H9 (cell line): ENCODE measurements around the gene METTL9. TPM values are rescaled to one million over a fixed set of nuclear protein-coding genes. Genes with fewer than 3 reads are reported as not detected.

Experiments used
- DNase-seq: peaks from one replicate; pipeline ENCODE4 v3.0.0-alpha.2; 2017
- H2AFZ ChIP-seq: one replicate; pipeline ENCODE4 v1.6.1; 2013; ENCODE audit warnings: mild to moderate bottlenecking, low read length, control low read depth, moderate library complexity
- H2AK5ac ChIP-seq: 2 replicates; pipeline ENCODE4 v1.6.1; 2013; ENCODE audit warnings: low read length, control low read depth, mixed read lengths; ENCODE audit not compliant: insufficient read length
- H2BK120ac ChIP-seq: one replicate; pipeline ENCODE4 v1.6.1; 2013; ENCODE audit warnings: low read depth, mild to moderate bottlenecking, low read length, control low read depth, inconsistent platforms; ENCODE audit not compliant: poor library complexity, severe bottlenecking
- H2BK12ac ChIP-seq: 2 replicates; pipeline ENCODE4 v1.6.1; 2013; ENCODE audit warnings: low read length, control low read depth, mixed read lengths, low read depth; ENCODE audit not compliant: insufficient read length
- H2BK15ac ChIP-seq: 2 replicates; pipeline ENCODE4 v1.6.1; 2013; ENCODE audit warnings: low read depth, low read length, control low read depth
- H2BK20ac ChIP-seq: one replicate; pipeline ENCODE4 v1.6.1; 2013; ENCODE audit warnings: low read depth, mild to moderate bottlenecking, low read length, control low read depth, inconsistent platforms; ENCODE audit not compliant: poor library complexity, severe bottlenecking
- H2BK5ac ChIP-seq: 2 replicates; pipeline ENCODE4 v1.6.1; 2013; ENCODE audit warnings: low read length, control low read depth, mixed read lengths; ENCODE audit not compliant: insufficient read length
- H3K14ac ChIP-seq: 2 replicates; pipeline ENCODE4 v1.6.1; 2013; ENCODE audit warnings: low read length, control low read depth; ENCODE audit not compliant: insufficient read depth
- H3K18ac ChIP-seq: 2 replicates; pipeline ENCODE4 v1.6.1; 2013; ENCODE audit warnings: low read depth, mild to moderate bottlenecking, mixed read lengths, low read length, control low read depth; ENCODE audit not compliant: insufficient read length
- H3K23ac ChIP-seq: 2 replicates; pipeline ENCODE4 v1.6.1; 2013; ENCODE audit warnings: low read length, control low read depth, mixed read lengths, low read depth; ENCODE audit not compliant: insufficient read length
- H3K23me2 ChIP-seq: 2 replicates; pipeline ENCODE4 v1.6.1; 2013; ENCODE audit warnings: low read depth, mild to moderate bottlenecking, mixed read lengths, low read length, control low read depth; ENCODE audit not compliant: insufficient read length, poor library complexity, severe bottlenecking
- H3K27ac ChIP-seq: 2 replicates; pipeline ENCODE4 v1.5.1; 2013; ENCODE audit warnings: low read length, control low read depth, mixed read lengths, low read depth; ENCODE audit not compliant: insufficient read length
- H3K27me3 ChIP-seq: 2 replicates; pipeline ENCODE4 v1.6.1; 2013; ENCODE audit warnings: low read length, control low read depth, inconsistent platforms; ENCODE audit not compliant: insufficient read depth
- H3K4ac ChIP-seq: 2 replicates; pipeline ENCODE4 v1.6.1; 2013; ENCODE audit warnings: low read depth, mild to moderate bottlenecking, control low read depth, inconsistent platforms, low read length, moderate library complexity
- H3K4me1 ChIP-seq: 2 replicates; pipeline ENCODE4 v1.6.1; 2013; ENCODE audit warnings: low read length, control low read depth, inconsistent platforms; ENCODE audit not compliant: insufficient read depth
- H3K4me2 ChIP-seq: 2 replicates; pipeline ENCODE4 v1.6.1; 2013; ENCODE audit warnings: low read length, control low read depth, mixed read lengths; ENCODE audit not compliant: insufficient read length, insufficient read depth
- H3K56ac ChIP-seq: 2 replicates; pipeline ENCODE4 v1.6.1; 2013; ENCODE audit warnings: low read depth, mild to moderate bottlenecking, mixed read lengths, low read length, control low read depth; ENCODE audit not compliant: insufficient read length
- H3K79me1 ChIP-seq: 2 replicates; pipeline ENCODE4 v1.6.1; 2013; ENCODE audit warnings: low read depth, mild to moderate bottlenecking, moderate library complexity, low read length, control low read depth, inconsistent platforms; ENCODE audit not compliant: insufficient read depth, poor library complexity, severe bottlenecking
- H3K79me2 ChIP-seq: 2 replicates; pipeline ENCODE4 v1.6.1; 2013; ENCODE audit warnings: low read length, control low read depth, inconsistent platforms; ENCODE audit not compliant: insufficient read depth
- H3K9ac ChIP-seq: 2 replicates; pipeline ENCODE4 v1.6.1; 2013; ENCODE audit warnings: low read length, control low read depth, mixed read lengths; ENCODE audit not compliant: insufficient read length; ENCODE audit errors: extremely low read depth
- H3K9me3 ChIP-seq: one replicate; pipeline ENCODE4 v1.6.1; 2013; ENCODE audit warnings: low read depth, low read length, inconsistent platforms; ENCODE audit not compliant: control insufficient read depth
- H3T11ph ChIP-seq: one replicate; pipeline ENCODE4 v1.6.1; 2013; ENCODE audit warnings: mild to moderate bottlenecking, low read length, control low read depth, inconsistent platforms
- H4K20me1 ChIP-seq: one replicate; pipeline ENCODE4 v1.6.1; 2013; ENCODE audit not compliant: control insufficient read depth, insufficient read length, insufficient read depth
- H4K5ac ChIP-seq: 2 replicates; pipeline ENCODE4 v1.6.1; 2013; ENCODE audit warnings: low read depth, mild to moderate bottlenecking, mixed read lengths, low read length, control low read depth; ENCODE audit not compliant: insufficient read length
- H4K8ac ChIP-seq: replicated peaks from 2 replicates; pipeline ENCODE4 v1.6.1; 2013; ENCODE audit warnings: low read length, control low read depth, mixed read lengths, low read depth; ENCODE audit not compliant: insufficient read length
- H4K91ac ChIP-seq: 2 replicates; pipeline ENCODE4 v1.6.1; 2013; ENCODE audit warnings: low read depth, mild to moderate bottlenecking, moderate library complexity, mixed read lengths, low read length, control low read depth; ENCODE audit not compliant: insufficient read length
- H3K27ac Mint-ChIP-seq, 3 experiments: 2 replicates in 2 of 3; 3 replicates in 1 of 3; pipeline ENCODE4 v1.8.0; 2020 to 2021; ENCODE audit warnings: mixed read lengths in 3 of 3, mild to moderate bottlenecking in 1 of 3, moderate library complexity in 1 of 3
- H3K27me3 Mint-ChIP-seq: 2 replicates; pipeline ENCODE4 v1.8.0; 2021; ENCODE audit warnings: low read depth, mild to moderate bottlenecking, moderate library complexity, mixed read lengths
- H3K36me3 Mint-ChIP-seq, 3 experiments: 2 replicates in 2 of 3; 3 replicates in 1 of 3; pipeline ENCODE4 v1.8.0; 2020 to 2021; ENCODE audit warnings: low read depth in 3 of 3, mixed read lengths in 3 of 3; ENCODE audit not compliant: insufficient read depth in 1 of 3
- H3K4me1 Mint-ChIP-seq, 2 experiments: 2 replicates each; pipeline ENCODE4 v1.8.0; 2020; ENCODE audit warnings: mixed read lengths in 2 of 2
- H3K4me3 Mint-ChIP-seq, 2 experiments: 2 replicates in 1 of 2; 3 replicates in 1 of 2; pipeline ENCODE4 v1.8.0; 2020 to 2021; ENCODE audit warnings: mild to moderate bottlenecking in 2 of 2, mixed read lengths in 2 of 2, moderate library complexity in 1 of 2
- H3K9me3 Mint-ChIP-seq, 2 experiments: 2 replicates in 1 of 2; 3 replicates in 1 of 2; pipeline ENCODE4 v1.8.0; 2020; ENCODE audit warnings: mild to moderate bottlenecking in 2 of 2, mixed read lengths in 2 of 2, moderate library complexity in 1 of 2
- WGBS: extraction: QIAGEN DNeasy Blood & Tissue Kit; methylation state at CpG from one replicate; pipeline ENCODE4 v1.1.7; 2013; ENCODE audit warnings: missing lambda C conversion rate, low lambda C conversion rate, mixed read lengths; ENCODE audit not compliant: insufficient read length; ENCODE audit errors: extremely low coverage; 5-methylcytosine and 5-hydroxymethylcytosine counted together
- total RNA-seq: library from RNA; stranded (reverse); gene quantifications from 2 replicates; pipeline ENCODE4 v1.2.1, GENCODE V29; 2021
- TF ChIP-seq, protein P1 (sequence below): fragments of 200-600 bp; sonication (generic); conservative IDR thresholded peaks from 3 replicates; pipeline ENCODE4 v1.8.0; 2021; ENCODE audit warnings: antibody characterized with exemption, mild to moderate bottlenecking

Gene METTL9
- total RNA-seq, 1 experiment from 2014 or later = 108 TPM

DNA sequence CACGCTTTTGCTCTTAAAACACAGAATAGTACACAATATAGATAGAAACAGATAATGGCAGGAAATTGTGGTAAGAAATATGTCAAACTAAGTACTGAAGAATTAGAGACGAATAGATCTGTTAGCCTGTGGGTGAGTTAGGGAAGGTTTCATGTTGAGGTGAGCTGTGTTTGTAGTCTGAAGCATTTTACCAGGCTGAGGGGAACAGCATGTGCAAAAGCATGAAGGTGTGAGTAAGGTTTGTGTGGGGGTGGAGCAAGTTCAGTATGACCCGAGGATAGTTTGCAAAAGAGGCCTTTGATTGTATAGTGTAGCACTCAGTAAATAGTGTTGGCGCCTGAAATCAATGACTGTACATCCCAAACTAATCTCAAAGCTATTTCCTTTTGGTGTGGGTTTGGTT is 39.2 kb downstream of the METTL9 start:
- Histone ChIP-seq H3K4ac (no peak overlapping the region), H3K23ac (no peak overlapping the region), H2AFZ (no peak overlapping the region), H3K18ac (no peak overlapping the region), H3K9me3 (no peaks in the 10 kb centered on the region), H4K5ac (no peak overlapping the region), H3K27ac (no peak overlapping the region), H2BK20ac (no peak overlapping the region), H3K4me2 (no peak overlapping the region), H3T11ph (no peak overlapping the region), H3K56ac (no peak overlapping the region), H2BK5ac (no peak overlapping the region), H3K4me1 (no peaks in the 10 kb centered on the region), H2AK5ac (no peak overlapping the region), H3K23me2 (no peaks in the 10 kb centered on the region), H4K91ac (no peak overlapping the region), H3K14ac (no peak overlapping the region), H3K9ac (no peak overlapping the region), H2BK120ac (no peak overlapping the region), H3K79me2 (no peaks in the 10 kb centered on the region), H2BK12ac (no peak overlapping the region), H3K79me1 (no peaks in the 10 kb centered on the region), H3K27me3 (no peaks in the 10 kb centered on the region), H4K20me1 (no peaks in the 10 kb centered on the region), H4K8ac (no peak overlapping the region), H2BK15ac (no peak overlapping the region)
- no peak overlapping the region for H3K4me3 Mint-ChIP-seq
- H3K9me3 Mint-ChIP-seq = no peaks in the 10 kb centered on the region
- TF ChIP-seq, protein P1, sequence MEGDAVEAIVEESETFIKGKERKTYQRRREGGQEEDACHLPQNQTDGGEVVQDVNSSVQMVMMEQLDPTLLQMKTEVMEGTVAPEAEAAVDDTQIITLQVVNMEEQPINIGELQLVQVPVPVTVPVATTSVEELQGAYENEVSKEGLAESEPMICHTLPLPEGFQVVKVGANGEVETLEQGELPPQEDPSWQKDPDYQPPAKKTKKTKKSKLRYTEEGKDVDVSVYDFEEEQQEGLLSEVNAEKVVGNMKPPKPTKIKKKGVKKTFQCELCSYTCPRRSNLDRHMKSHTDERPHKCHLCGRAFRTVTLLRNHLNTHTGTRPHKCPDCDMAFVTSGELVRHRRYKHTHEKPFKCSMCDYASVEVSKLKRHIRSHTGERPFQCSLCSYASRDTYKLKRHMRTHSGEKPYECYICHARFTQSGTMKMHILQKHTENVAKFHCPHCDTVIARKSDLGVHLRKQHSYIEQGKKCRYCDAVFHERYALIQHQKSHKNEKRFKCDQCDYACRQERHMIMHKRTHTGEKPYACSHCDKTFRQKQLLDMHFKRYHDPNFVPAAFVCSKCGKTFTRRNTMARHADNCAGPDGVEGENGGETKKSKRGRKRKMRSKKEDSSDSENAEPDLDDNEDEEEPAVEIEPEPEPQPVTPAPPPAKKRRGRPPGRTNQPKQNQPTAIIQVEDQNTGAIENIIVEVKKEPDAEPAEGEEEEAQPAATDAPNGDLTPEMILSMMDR = no peak
- H3K36me3 Mint-ChIP-seq = peaks cover 0 to 19% (median 2%) of the 10 kb centered on the region in 3 experiments; a peak in 4 of 7 replicates
- H3K27ac Mint-ChIP-seq = no peak overlapping the region; a peak in 1 of 7 replicates
- no peak for DNase-seq
- H3K27me3 Mint-ChIP-seq = no peaks in the 10 kb centered on the region
- WGBS = no CpG with 5 or more reads among the region's 4 CpGs
- H3K4me1 Mint-ChIP-seq = peaks cover 18 to 32% of the 10 kb centered on the region in 2 experiments
